Fibroblast of pulmonary artery (primary cell): ENCODE results near the gene RPS6KA6.

Source experiments
- DNase-seq: peaks from one replicate; pipeline ENCODE4 v3.0.0-alpha.2; 2010; ENCODE audit warnings: low read depth
- H3K4me3 ChIP-seq: replicated peaks from 2 replicates; pipeline ENCODE4 v1.5.1; 2011; ENCODE audit warnings: low read depth, mild to moderate bottlenecking, control low read depth, low read length, moderate library complexity
- CTCF ChIP-seq: IDR thresholded peaks from 2 replicates; pipeline ENCODE4 v1.5.1; 2011; ENCODE audit warnings: mild to moderate bottlenecking, control low read depth, low read length, inconsistent platforms; ENCODE audit errors: missing control alignments

The RPS6KA6 gene

GRCh38 chrX:84046403-84046984 lies 141.5 kb downstream of the RPS6KA6 start:
- DNase-seq, result peak; percentile 37
- H3K4me3 ChIP-seq, result no peak overlapping the region
- peak; percentile 64 for TF ChIP-seq CTCF

- no peak overlapping the region for H3K4me3 ChIP-seq
- no peak for DNase-seq
- no peak for TF ChIP-seq CTCF
These were observed 143.9 kb downstream of the RPS6KA6 start for GRCh38 chrX:84044051-84044450.
